Transverse colon (tissue), 4 donors: ENCODE data around the gene ATP9A. TPM values are rescaled to one million over a fixed set of nuclear protein-coding genes. Genes with fewer than 3 reads are reported as not detected.
A peak's percentile ranks its signal among the peaks of the same experiment; 100 is the strongest.

Source experiments
- DNase-seq: peaks from one replicate; pipeline ENCODE4 v3.0.0-alpha.2; 2019
- H3K27ac ChIP-seq, 4 donors: fragments of 200-600 bp; sonication (generic); 2 replicates each; pipeline ENCODE4 v1.5.1; 2016 to 2018; ENCODE audit warnings: inconsistent platforms in 4 of 4
- H3K27me3 ChIP-seq: fragments of 200-600 bp; sonication (generic); 2 replicates; pipeline ENCODE4 v1.5.1; 2017; ENCODE audit warnings: inconsistent platforms
- H3K36me3 ChIP-seq, 4 donors: fragments of 200-600 bp; sonication (generic); 2 replicates each; pipeline ENCODE4 v1.5.1; 2017 to 2019; ENCODE audit warnings: inconsistent platforms in 4 of 4
- H3K4me1 ChIP-seq, 4 donors: fragments of 200-600 bp; sonication (generic); 2 replicates each; pipeline ENCODE4 v1.5.1; 2017 to 2020; ENCODE audit warnings: inconsistent platforms in 4 of 4
- H3K4me3 ChIP-seq, 4 donors: fragments of 200-600 bp; sonication (generic); 1 replicate in 1 of 4; 2 replicates in 3 of 4; pipeline versions ENCODE4 v1.5.1 to v1.6.1; 2017 to 2019; ENCODE audit warnings: inconsistent platforms in 4 of 4
- H3K9me3 ChIP-seq, 2 donors: fragments of 200-600 bp; sonication (generic); 2 replicates each; pipeline ENCODE4 v1.5.1; 2017 to 2019; ENCODE audit warnings: inconsistent platforms in 2 of 2
- EP300 ChIP-seq: sonication (generic); formaldehyde crosslinking; IDR thresholded peaks from one replicate; pipeline ENCODE4 v1.6.1; 2017; ENCODE audit warnings: antibody characterized with exemption, low read depth
- POLR2A ChIP-seq: fragments of 450-650 bp; IDR thresholded peaks from one replicate; pipeline ENCODE4 v1.6.1; 2016; ENCODE audit warnings: antibody characterized with exemption, mild to moderate bottlenecking, moderate library complexity
- POLR2AphosphoS5 ChIP-seq, 3 donors: sonication (generic); formaldehyde crosslinking; IDR thresholded peaks; one replicate each; pipeline ENCODE4 v1.6.1; 2016; ENCODE audit warnings: antibody characterized with exemption in 3 of 3
- WGBS, 2 donors: methylation state at CpG; one replicate each; pipeline ENCODE4 v1.1.5; 2018; ENCODE audit warnings: low coverage in 1 of 2; 5-methylcytosine and 5-hydroxymethylcytosine counted together
- in situ Hi-C, 4 donors: fragments of 200-750 bp; cut with MboI; loops; one replicate each; pipeline versions ENCODE4 v1.15.0 to v1.15.1; 2017; ENCODE audit warnings: low sequenced_read_pairs in 3 of 4, low pct_ligation_motif_present in 1 of 4, low pct_unique_long_range_greater_than_20kb in 1 of 4
- intact Hi-C: fragments of 100-400 bp; cut with DNase I; formaldehyde crosslinking; loops from one replicate; pipeline ENCODE4 v1.15.1; 2023; ENCODE audit warnings: low total_unique reads
- total RNA-seq, 4 donors: library from RNA; depleted of rRNA; stranded (reverse); fragments of >200 nt; gene quantifications; one replicate each; pipeline ENCODE4 v1.1.0, GENCODE V29; 2016
- TF ChIP-seq, protein P1 (sequence below), 5 experiments: fragments of 200-600 bp in 3 of 5; fragments of 450-650 bp in 2 of 5; sonication (generic) in 3 of 5; IDR thresholded peaks; 1 replicate in 2 of 5; 2 replicates in 3 of 5; pipeline ENCODE4 v1.5.1; 2016 to 2017; ENCODE audit warnings: antibody characterized with exemption in 5 of 5, inconsistent platforms in 3 of 5, mild to moderate bottlenecking in 2 of 5, moderate library complexity in 1 of 5

ATP9A gene
- total RNA-seq, 4 donors from 2014 or later = 66.3 to 93.0 (median 78.9) TPM

DNA sequence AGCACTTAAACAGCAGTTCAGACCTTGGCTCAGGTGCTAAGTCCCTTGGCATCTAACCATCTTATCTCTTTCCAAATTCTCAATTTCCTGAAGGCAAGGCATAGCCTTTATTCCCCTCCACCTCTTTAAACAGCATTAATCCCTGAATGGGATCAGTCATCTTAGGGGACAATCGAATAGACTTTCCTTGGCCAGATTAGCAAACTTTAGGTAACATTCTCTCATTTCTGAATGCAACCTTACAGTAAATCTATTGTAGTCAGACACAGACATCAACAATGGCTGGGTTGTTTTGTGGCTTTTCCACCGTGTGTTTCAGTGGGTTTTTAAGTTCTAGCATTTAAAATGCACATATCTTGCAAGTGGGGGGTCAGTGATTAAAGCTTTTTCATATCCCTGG, 56.8 kb downstream of the ATP9A start:
- Histone ChIP-seq H3K36me3 (no peaks in the 10 kb centered on the region), H3K4me1 (no peaks in the 10 kb centered on the region), H3K27me3 (no peaks in the 10 kb centered on the region), H3K9me3 (no peaks in the 10 kb centered on the region), H3K27ac (no peak overlapping the region), H3K4me3 (no peak overlapping the region)
- 71 to 100% methylated on average over 1 to 2 of the region's 2 CpGs for WGBS, 2 donors
- in situ Hi-C loops (no loop called here), intact Hi-C loops (no loop called here)
- DNase-seq = no peak
- TF ChIP-seq EP300 (no peak), POLR2A (no peak), POLR2AphosphoS5 (IDR thresholded peaks at IDR 0.05) (no peak)
- TF ChIP-seq, protein P1, sequence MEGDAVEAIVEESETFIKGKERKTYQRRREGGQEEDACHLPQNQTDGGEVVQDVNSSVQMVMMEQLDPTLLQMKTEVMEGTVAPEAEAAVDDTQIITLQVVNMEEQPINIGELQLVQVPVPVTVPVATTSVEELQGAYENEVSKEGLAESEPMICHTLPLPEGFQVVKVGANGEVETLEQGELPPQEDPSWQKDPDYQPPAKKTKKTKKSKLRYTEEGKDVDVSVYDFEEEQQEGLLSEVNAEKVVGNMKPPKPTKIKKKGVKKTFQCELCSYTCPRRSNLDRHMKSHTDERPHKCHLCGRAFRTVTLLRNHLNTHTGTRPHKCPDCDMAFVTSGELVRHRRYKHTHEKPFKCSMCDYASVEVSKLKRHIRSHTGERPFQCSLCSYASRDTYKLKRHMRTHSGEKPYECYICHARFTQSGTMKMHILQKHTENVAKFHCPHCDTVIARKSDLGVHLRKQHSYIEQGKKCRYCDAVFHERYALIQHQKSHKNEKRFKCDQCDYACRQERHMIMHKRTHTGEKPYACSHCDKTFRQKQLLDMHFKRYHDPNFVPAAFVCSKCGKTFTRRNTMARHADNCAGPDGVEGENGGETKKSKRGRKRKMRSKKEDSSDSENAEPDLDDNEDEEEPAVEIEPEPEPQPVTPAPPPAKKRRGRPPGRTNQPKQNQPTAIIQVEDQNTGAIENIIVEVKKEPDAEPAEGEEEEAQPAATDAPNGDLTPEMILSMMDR (IDR thresholded peaks at IDR 0.05) = no peak

DNA sequence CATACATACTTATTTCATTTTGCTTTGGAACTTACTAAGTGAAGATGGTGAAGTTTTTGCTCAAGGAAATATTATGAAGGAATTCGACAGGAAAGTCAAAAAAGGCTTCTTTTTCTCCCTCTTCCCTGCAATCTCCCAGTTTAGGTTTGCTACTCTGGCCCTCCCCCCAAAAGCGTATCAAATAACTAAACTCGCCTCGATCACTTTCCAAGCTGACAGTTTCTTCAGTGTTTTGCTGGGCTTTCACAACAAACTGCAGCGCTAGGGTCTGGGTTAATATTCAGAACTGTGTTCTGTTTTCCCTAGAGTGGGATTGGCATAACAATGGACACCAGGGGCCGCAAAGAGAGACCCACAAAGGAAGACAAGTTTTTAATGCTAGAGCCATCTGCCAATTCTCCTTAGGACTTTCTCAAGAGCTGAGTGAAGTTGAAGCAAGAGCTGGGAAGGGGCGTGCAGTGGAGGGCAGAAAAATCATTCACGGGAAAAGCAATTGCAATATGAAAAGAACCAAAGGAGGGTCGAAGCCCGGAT, 57.8 kb downstream of the ATP9A start:
- intact Hi-C loops = no loop called here
- 66 to 84% methylated on average over 9 to 10 of the region's 10 CpGs for WGBS, 2 donors
- in situ Hi-C loops = no loop called here

DNA sequence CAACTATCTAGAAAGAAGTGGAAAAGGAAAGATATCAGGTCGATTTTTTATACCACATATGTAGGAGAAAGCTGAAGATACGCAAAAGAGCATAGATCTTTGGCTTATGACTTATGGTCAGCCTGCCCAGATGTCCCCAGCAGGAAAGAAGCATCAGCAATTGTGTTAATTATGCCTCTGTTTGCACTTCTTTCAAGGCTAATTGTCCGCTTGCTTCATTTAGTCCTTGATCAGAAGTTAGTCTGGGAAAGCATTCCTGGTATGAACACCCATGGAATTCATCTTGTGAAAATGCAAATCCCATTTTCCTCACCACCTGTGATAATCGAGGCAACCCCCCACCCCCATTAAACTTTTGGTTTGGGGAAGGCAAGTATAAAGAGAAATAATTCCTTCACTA, 62.8 kb downstream of the ATP9A start:
- H3K27me3 ChIP-seq = no peaks in the 10 kb centered on the region
- H3K27ac ChIP-seq = no peak overlapping the region
- no peaks in the 10 kb centered on the region for H3K36me3 ChIP-seq
- in situ Hi-C loops = no loop called here
- no peak for DNase-seq
- no peak overlapping the region for H3K4me3 ChIP-seq
- TF ChIP-seq, protein P1 (IDR thresholded peaks at IDR 0.05) = no peak
- no peak for TF ChIP-seq POLR2A
- TF ChIP-seq EP300 = no peak
- TF ChIP-seq POLR2AphosphoS5 (IDR thresholded peaks at IDR 0.05) = no peak
- 59 to 65% methylated on average over 3 to 4 of the region's 4 CpGs for WGBS, 2 donors
- intact Hi-C loops = no loop called here
- no peaks in the 10 kb centered on the region for H3K9me3 ChIP-seq
- H3K4me1 ChIP-seq = peaks cover 6 to 42% (median 20%) of the 10 kb centered on the region in 4 donors

More for the DNA sequence above, 57.8 kb downstream of the ATP9A start:
- H3K9me3 ChIP-seq = no peaks in the 10 kb centered on the region
- no peak overlapping the region for H3K4me3 ChIP-seq
- no peak overlapping the region for H3K27ac ChIP-seq
- H3K27me3 ChIP-seq = no peaks in the 10 kb centered on the region
- no peaks in the 10 kb centered on the region for H3K36me3 ChIP-seq
- no peak for DNase-seq
- H3K4me1 ChIP-seq = no peaks in the 10 kb centered on the region
- TF ChIP-seq POLR2A = no peak
- TF ChIP-seq, protein P1 (IDR thresholded peaks at IDR 0.05) = no peak
- no peak for TF ChIP-seq POLR2AphosphoS5 (IDR thresholded peaks at IDR 0.05)
- no peak for TF ChIP-seq EP300

DNA sequence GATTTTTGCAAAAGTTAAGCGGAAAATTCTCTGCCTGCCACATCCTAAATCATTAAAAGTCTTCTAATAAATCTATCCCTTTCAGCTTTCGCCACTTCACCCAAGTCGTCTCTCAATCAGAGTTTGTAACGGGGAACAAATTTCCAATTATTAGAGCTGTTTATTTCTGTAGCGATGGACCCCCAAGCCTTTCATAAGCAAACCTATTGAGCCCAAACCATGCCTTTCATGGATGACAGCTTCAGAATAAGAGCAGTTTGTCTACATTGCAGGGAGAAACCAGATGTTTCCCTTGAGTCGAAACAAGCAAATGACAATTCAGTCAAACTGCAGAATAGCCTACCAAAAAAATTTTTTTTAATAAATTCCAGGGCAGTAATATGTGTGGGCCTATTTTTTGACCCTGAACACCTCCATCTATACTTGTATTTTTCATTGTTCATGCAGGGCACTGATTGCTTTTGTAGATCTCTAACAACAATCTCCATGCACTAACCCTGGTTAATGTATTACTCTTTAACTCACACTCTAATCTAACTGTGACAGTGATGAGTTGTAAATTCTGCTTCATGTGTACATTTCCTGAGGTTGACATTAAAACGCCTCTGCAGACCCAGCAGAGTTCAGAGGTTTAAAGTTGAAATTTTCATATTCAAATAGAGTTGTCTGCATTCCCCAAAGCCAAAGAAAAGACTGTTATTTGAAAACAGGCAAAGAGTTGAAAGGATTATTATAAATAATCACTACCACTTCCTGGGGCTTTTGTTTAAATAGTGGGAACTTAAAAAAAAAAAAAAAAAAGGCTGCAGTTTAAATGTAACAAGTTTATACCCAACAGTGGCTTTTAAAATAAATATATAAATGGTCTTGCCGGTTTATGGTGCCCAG, 64.5 kb downstream of the ATP9A start:
- Histone ChIP-seq H3K4me3 (no peak overlapping the region), H3K9me3 (no peaks in the 10 kb centered on the region), H3K36me3 (no peaks in the 10 kb centered on the region), H3K4me1 (peaks cover 6 to 42% (median 20%) of the 10 kb centered on the region in 4 donors), H3K27me3 (no peaks in the 10 kb centered on the region), H3K27ac (peak overlapping the region; percentile 30 to 60 (median 52))
- no peak for TF ChIP-seq POLR2AphosphoS5 (IDR thresholded peaks at IDR 0.05)
- TF ChIP-seq EP300 = no peak
- TF ChIP-seq, protein P1 (IDR thresholded peaks at IDR 0.05) = no peak
- TF ChIP-seq POLR2A = no peak
- DNase-seq = no peak
- WGBS, 2 donors = 54 to 62% methylated on average over 7 to 8 of the region's 8 CpGs
- intact Hi-C loops = no loop called here
- in situ Hi-C loops = no loop called here
